Measurements from ENCODE around the gene PBRM1. TPM values are rescaled to one million over a fixed set of nuclear protein-coding genes. Genes with fewer than 3 reads are reported as not detected.

PBRM1 gene
- polyA plus RNA-seq, 3 donors = 26.1 to 72.9 (median 38.0) TPM

DNA sequence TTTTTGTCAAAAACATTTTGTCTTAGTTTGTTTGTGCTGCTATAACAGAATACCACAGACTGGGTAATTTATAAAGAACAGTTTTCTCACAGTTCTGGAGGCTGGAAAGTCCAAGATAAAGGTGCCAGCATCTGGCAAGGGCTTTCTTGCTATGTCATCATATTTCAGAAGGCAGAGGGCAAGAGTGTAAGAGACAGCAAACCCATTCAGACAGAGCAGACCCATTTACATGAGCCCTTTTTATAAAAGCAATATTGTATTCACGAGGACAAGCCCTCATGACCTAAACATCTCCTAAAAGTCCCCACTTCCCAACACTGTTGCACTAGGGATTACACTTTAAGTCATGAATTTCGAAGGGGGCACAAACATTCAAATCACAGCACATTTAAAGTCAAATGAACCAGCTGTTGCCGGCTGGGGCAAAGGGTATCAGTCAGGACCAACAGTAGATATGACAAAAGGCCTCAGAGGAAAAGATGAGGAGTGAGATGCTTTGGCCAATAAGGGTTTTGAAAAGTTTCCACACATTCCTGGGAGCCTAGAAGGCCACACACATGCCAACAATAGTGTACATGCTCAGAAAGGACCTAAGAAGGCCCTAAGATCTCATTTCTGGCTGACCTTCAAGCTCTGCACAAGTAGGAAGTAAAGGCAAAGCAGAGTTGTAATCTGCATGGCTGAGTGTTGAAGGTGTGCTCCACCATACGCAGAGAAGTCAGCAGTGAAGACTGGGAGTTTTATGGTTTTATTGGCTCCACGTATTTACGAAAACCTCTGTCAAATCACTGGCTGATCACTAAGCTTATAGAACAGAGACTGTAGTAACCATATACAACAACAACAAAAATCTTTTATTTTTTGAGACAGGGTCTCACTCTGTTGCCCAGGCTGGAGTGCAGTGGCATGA, 111.4 kb downstream of the PBRM1 start:
- H3K4me1 ChIP-seq (ENCODE audit: control insufficient read depth in 1 of 2, insufficient read depth in 2 of 2, low read length in 2 of 2) = no peaks in the 10 kb centered on the region
- H3K27me3 Mint-ChIP-seq (ENCODE audit: low read depth in 3 of 3) = peaks cover 0 to 1% (median 0%) of the 10 kb centered on the region in 3 donors
- no peak overlapping the region for H3K4me2 ChIP-seq (replicated peaks; ENCODE audit: extremely low read depth, low read length, poor library complexity, severe bottlenecking)
- H3K79me2 ChIP-seq (ENCODE audit: insufficient read depth, low read length) = no peaks in the 10 kb centered on the region
- no peak overlapping the region for H3K9ac ChIP-seq (ENCODE audit: insufficient read depth, low read length, poor library complexity, severe bottlenecking)
- no peaks in the 10 kb centered on the region for H3K27me3 ChIP-seq (ENCODE audit: control insufficient read depth in 2 of 2, insufficient read depth in 2 of 2, low read length in 2 of 2)
- H3K4me1 Mint-ChIP-seq = no peaks in the 10 kb centered on the region
- H2AFZ ChIP-seq (ENCODE audit: insufficient read depth, low read depth, low read length, poor library complexity, severe bottlenecking) = no peak overlapping the region
- no peaks in the 10 kb centered on the region for H3K9me3 ChIP-seq (replicated peaks in 1 of 2; ENCODE audit: control insufficient read depth in 1 of 2, insufficient read depth in 1 of 2, low read length in 2 of 2)
- peaks cover 76 to 100% of the 10 kb centered on the region in 2 donors for H3K36me3 ChIP-seq (replicated peaks in 1 of 2; ENCODE audit: control insufficient read depth in 1 of 2, insufficient read depth in 2 of 2, low read length in 2 of 2)
- no peak overlapping the region for H3K4me3 Mint-ChIP-seq
- H3K4me3 ChIP-seq (replicated peaks in 1 of 3; ENCODE audit: low read depth in 2 of 3, low read length in 3 of 3) = no peak overlapping the region
- H3K27ac ChIP-seq (ENCODE audit: low read depth in 1 of 2, low read length in 2 of 2) = peak overlapping the region in 1 of 2 donors; percentile 16
- TF ChIP-seq, protein P1, sequence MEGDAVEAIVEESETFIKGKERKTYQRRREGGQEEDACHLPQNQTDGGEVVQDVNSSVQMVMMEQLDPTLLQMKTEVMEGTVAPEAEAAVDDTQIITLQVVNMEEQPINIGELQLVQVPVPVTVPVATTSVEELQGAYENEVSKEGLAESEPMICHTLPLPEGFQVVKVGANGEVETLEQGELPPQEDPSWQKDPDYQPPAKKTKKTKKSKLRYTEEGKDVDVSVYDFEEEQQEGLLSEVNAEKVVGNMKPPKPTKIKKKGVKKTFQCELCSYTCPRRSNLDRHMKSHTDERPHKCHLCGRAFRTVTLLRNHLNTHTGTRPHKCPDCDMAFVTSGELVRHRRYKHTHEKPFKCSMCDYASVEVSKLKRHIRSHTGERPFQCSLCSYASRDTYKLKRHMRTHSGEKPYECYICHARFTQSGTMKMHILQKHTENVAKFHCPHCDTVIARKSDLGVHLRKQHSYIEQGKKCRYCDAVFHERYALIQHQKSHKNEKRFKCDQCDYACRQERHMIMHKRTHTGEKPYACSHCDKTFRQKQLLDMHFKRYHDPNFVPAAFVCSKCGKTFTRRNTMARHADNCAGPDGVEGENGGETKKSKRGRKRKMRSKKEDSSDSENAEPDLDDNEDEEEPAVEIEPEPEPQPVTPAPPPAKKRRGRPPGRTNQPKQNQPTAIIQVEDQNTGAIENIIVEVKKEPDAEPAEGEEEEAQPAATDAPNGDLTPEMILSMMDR (IDR thresholded peaks at IDR 0.05) = peak; percentile 9
- H3K36me3 Mint-ChIP-seq = peaks cover 71 to 90% of the 10 kb centered on the region in 2 donors
- intact Hi-C loops (cut with micrococcal nuclease) = no loop called here
- H3K27ac Mint-ChIP-seq = no peak overlapping the region
- WGBS (ENCODE audit: insufficient coverage) = no CpG with 5 or more reads among the region's 6 CpGs
- H3K9me3 Mint-ChIP-seq = no peaks in the 10 kb centered on the region
- H4K20me1 ChIP-seq (ENCODE audit: insufficient read depth, low read length) = peaks cover 6% of the 10 kb centered on the region
- no peak for DNase-seq

DNA sequence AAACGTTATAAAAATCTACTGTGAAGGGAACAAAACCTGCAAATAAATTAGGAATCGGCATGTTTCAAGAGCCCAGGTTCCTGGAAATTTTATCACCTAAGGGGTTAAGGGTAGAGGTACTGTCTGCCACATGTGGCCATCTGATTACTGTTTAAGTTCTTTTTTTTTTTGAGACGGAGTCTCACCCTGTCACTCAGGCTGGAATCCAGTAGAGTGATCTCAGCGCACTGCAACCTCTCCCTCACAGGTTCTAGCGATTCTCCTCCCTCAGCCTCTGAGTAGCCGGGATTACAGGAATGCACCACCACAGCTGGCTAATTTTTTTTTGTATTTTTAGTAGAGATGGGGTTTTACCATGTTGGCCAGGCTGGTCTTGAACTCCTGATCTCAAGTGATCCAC, 113.5 kb downstream of the PBRM1 start:
- no peaks in the 10 kb centered on the region for H3K4me1 Mint-ChIP-seq
- H4K20me1 ChIP-seq (ENCODE audit: insufficient read depth, low read length) = peaks cover 6% of the 10 kb centered on the region
- H2AFZ ChIP-seq (ENCODE audit: insufficient read depth, low read depth, low read length, poor library complexity, severe bottlenecking) = no peak overlapping the region
- no peak overlapping the region for H3K4me3 ChIP-seq (replicated peaks in 1 of 3; ENCODE audit: low read depth in 2 of 3, low read length in 3 of 3)
- peak overlapping the region in 1 of 7 donors; percentile 6 for H3K27ac Mint-ChIP-seq
- intact Hi-C loops (cut with micrococcal nuclease) = no loop called here
- peaks cover 64 to 87% of the 10 kb centered on the region in 2 donors for H3K36me3 Mint-ChIP-seq
- no peaks in the 10 kb centered on the region for H3K9me3 ChIP-seq (replicated peaks in 1 of 2; ENCODE audit: control insufficient read depth in 1 of 2, insufficient read depth in 1 of 2, low read length in 2 of 2)
- H3K27ac ChIP-seq (ENCODE audit: low read depth in 1 of 2, low read length in 2 of 2) = no peak overlapping the region
- 64% methylated on average over 2 of the region's 6 CpGs for WGBS (ENCODE audit: insufficient coverage)
- DNase-seq = no peak
- no peak overlapping the region for H3K4me2 ChIP-seq (replicated peaks; ENCODE audit: extremely low read depth, low read length, poor library complexity, severe bottlenecking)
- H3K79me2 ChIP-seq (ENCODE audit: insufficient read depth, low read length) = no peaks in the 10 kb centered on the region
- H3K4me3 Mint-ChIP-seq = no peak overlapping the region
- TF ChIP-seq, protein P1 (IDR thresholded peaks at IDR 0.05) = no peak
- no peaks in the 10 kb centered on the region for H3K4me1 ChIP-seq (ENCODE audit: control insufficient read depth in 1 of 2, insufficient read depth in 2 of 2, low read length in 2 of 2)
- no peaks in the 10 kb centered on the region for H3K27me3 ChIP-seq (ENCODE audit: control insufficient read depth in 2 of 2, insufficient read depth in 2 of 2, low read length in 2 of 2)
- H3K27me3 Mint-ChIP-seq (ENCODE audit: low read depth in 3 of 3) = peaks cover 0 to 1% (median 0%) of the 10 kb centered on the region in 3 donors
- peaks cover 59 to 94% of the 10 kb centered on the region in 2 donors for H3K36me3 ChIP-seq (replicated peaks in 1 of 2; ENCODE audit: control insufficient read depth in 1 of 2, insufficient read depth in 2 of 2, low read length in 2 of 2)
- no peak overlapping the region for H3K9ac ChIP-seq (ENCODE audit: insufficient read depth, low read length, poor library complexity, severe bottlenecking)
- H3K9me3 Mint-ChIP-seq = no peaks in the 10 kb centered on the region
